Measurements from ENCODE around the gene PDK3. TPM values are rescaled to one million over a fixed set of nuclear protein-coding genes. Genes with fewer than 3 reads are reported as not detected.

PDK3 gene
- total RNA-seq (2014; rRNA removed) = 1.1 and 2.0 TPM in 2 replicates
- 0.72 TPM for polyA plus RNA-seq (2012)

GRCh38 chrX:24464836-24465531 is at the start of gene PDK3:
PDK3 (plus strand) TSS chrX:24465286; CDS start chrX:24465456, 170 bp downstream.
- peak; percentile 56 for DNase-seq (ENCODE audit: low read depth)

GRCh38 chrX:24415921-24416320 is 49.2 kb upstream of the PDK3 start:
- DNase-seq (ENCODE audit: low read depth) = no peak

- DNase-seq (ENCODE audit: low read depth) = no peak
Measured at GRCh38 chrX:24423960-24424359, 41.1 kb upstream of the PDK3 start.

GRCh38 chrX:24424948-24425347 is 40.1 kb upstream of the PDK3 start:
- no peak for DNase-seq (ENCODE audit: low read depth)

GRCh38 chrX:24425806-24426205 is 39.3 kb upstream of the PDK3 start:
- DNase-seq (ENCODE audit: low read depth) = no peak

- peak; percentile 5 for DNase-seq (ENCODE audit: low read depth)
Measured at GRCh38 chrX:24426340-24426913, 38.7 kb upstream of the PDK3 start.

GRCh38 chrX:24426921-24427746 is 38.0 kb upstream of the PDK3 start:
- DNase-seq (ENCODE audit: low read depth) = no peak

GRCh38 chrX:24427747-24428019 is 37.4 kb upstream of the PDK3 start:
- DNase-seq (ENCODE audit: low read depth) = no peak

- no peak for DNase-seq (ENCODE audit: low read depth)
Measured at GRCh38 chrX:24428516-24428915, 36.6 kb upstream of the PDK3 start.

GRCh38 chrX:24435060-24435459 is 30.0 kb upstream of the PDK3 start:
- no peak for DNase-seq (ENCODE audit: low read depth)

- DNase-seq (ENCODE audit: low read depth) = no peak
Measured at GRCh38 chrX:24443918-24444317, 21.2 kb upstream of the PDK3 start.

- no peak for DNase-seq (ENCODE audit: low read depth)
Measured at GRCh38 chrX:24444645-24445044, 20.4 kb upstream of the PDK3 start.

- DNase-seq (ENCODE audit: low read depth) = no peak
Measured at GRCh38 chrX:24448762-24449250, 16.3 kb upstream of the PDK3 start.

GRCh38 chrX:24463077-24463476 is 2.0 kb upstream of the PDK3 start:
- no peak for DNase-seq (ENCODE audit: low read depth)

GRCh38 chrX:24464498-24464835 is 619 bp upstream of the PDK3 start:
- no peak for DNase-seq (ENCODE audit: low read depth)

GRCh38 chrX:24465532-24465865 is 413 bp downstream of the PDK3 start:
- DNase-seq (ENCODE audit: low read depth) = no peak

- DNase-seq (ENCODE audit: low read depth) = no peak
Measured at GRCh38 chrX:24466025-24466424, 939 bp downstream of the PDK3 start.

- no peak for DNase-seq (ENCODE audit: low read depth)
Measured at GRCh38 chrX:24468245-24468644, 3.2 kb downstream of the PDK3 start.

GRCh38 chrX:24471808-24472207 is 6.7 kb downstream of the PDK3 start:
- DNase-seq (ENCODE audit: low read depth) = no peak

- DNase-seq (ENCODE audit: low read depth) = no peak
Measured at GRCh38 chrX:24475480-24475879, 10.4 kb downstream of the PDK3 start.

- no peak for DNase-seq (ENCODE audit: low read depth)
Measured at GRCh38 chrX:24478509-24478908, 13.4 kb downstream of the PDK3 start.

GRCh38 chrX:24479924-24480323 is 14.8 kb downstream of the PDK3 start:
- DNase-seq (ENCODE audit: low read depth) = no peak

GRCh38 chrX:24480400-24480865 is 15.3 kb downstream of the PDK3 start:
- no peak for DNase-seq (ENCODE audit: low read depth)

Data from LHCN-M2 (cell line).